Stimulated activated CD8-positive, alpha-beta memory T cell treated with anti-CD3 and anti-CD28 coated beads, Interleukin-15, amount 100 ng/mL, for 48 hours (primary cell): ENCODE data around the gene UBB.

Experiments used
- DNase-seq, 2 donors: peaks; one replicate each; pipeline ENCODE4 v3.0.0-alpha.2; 2020; ENCODE audit warnings: low read depth in 2 of 2

The UBB gene

GRCh38 chr17:16380640-16381495, at the start of gene UBB:
UBB (plus strand) TSS chr17:16381091; CDS start chr17:16381908, 817 bp downstream.
- peak; percentile 91 to 94 for DNase-seq

- no peak for DNase-seq
Observed at GRCh38 chr17:16338391-16338790, 42.5 kb upstream of the UBB start.

DNA sequence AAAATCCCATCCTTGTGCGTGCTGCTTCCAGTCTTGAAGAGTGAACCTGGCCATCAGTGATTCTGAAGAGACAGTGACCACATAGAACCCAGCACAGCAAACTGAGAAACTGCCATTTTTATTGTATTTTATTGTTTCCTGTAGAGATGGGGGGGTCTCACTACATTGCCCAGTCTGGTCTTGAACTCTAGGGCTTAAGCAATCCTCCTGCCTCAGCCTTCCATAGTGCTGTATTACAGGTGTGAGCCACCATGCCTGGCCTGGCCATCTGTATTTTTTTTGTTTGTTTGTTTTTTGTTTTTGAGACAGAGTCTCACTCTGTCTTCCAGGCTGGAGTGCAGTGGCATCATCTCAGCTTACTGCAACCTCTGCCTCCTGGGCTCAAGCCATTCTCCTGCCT, 41.5 kb upstream of the UBB start:
- no peak for DNase-seq

DNA sequence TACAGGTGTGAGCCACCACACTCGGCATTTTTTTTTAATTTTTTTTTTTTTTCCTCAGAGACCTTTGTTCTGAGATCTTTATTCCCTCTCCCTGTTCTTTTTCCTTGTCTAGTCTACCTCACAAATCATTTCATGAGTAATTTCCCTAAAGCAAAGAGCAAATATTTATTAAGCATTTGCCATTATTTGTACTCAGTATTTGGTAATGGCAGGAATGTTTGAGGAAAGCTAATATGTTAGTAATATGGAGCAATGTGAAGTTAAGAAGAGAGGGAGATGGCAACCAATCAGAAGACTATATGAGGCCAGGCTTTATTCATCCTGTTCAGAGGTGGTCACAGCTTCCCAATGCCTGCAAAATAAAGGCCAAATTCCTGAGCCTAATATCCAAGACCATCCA, 40.9 kb upstream of the UBB start:
- DNase-seq: no peak

DNA sequence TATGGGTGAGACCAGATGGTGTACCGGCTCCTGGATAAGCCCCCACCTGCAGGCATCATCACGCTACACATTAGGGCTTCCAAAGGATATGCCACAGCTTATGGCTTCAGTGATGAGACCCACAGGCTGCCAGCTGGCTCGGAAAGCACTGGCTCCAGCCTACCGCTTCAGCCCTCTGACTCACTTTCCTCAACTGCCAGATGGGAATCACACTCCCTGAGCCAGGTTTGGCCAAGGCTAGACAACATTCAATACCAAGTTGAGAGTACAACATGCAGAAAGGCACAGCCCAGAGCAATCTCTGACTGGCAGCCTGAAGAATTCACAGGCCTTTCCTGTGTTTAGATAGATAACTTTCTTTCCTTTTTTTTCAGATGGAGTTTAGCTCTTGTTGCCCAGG, 37.9 kb upstream of the UBB start:
- no peak for DNase-seq

DNA sequence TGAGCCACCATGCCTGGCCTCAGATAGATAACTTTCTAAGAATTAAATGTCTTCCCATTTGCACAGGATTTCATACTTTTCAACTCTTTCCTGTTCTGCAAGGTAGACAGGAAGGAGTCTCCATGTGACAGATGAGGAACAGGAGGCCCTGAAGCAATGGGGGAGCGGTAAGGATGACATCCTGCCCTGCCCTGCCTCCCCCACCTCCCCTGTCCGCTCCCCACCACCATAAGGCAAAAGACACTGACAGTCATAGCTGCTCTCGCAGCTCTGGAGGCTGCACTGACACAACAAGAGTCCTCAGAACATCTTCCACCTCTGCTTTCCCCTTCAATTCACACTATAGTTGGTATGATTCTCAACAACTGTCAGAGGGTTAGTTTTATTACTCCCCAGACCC, 37.3 kb upstream of the UBB start:
- no peak for DNase-seq

DNA sequence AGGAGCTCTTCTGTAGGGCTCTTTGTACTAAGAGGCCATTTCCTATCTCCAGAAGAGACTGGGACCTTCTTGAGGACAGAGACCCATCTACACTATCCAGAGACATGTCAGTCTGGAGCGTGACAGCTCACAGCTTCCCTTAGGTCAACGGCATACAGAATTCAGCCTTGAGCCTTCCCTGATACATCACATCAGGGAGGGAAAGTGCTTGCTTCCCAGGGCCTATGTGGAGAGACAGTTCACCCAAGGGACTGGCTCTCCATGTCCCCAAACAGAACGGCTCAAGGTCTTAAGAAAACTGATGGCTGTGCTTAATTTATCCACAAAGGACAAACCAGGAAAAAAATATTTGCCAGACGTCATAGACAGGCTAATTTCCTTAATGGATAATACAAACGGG, 35.3 kb upstream of the UBB start:
- no peak for DNase-seq

GRCh38 chr17:16346721-16347271, 34.1 kb upstream of the UBB start:
- no peak for DNase-seq

- DNase-seq: no peak
Observed at GRCh38 chr17:16348586-16348985, 32.3 kb upstream of the UBB start.

DNA sequence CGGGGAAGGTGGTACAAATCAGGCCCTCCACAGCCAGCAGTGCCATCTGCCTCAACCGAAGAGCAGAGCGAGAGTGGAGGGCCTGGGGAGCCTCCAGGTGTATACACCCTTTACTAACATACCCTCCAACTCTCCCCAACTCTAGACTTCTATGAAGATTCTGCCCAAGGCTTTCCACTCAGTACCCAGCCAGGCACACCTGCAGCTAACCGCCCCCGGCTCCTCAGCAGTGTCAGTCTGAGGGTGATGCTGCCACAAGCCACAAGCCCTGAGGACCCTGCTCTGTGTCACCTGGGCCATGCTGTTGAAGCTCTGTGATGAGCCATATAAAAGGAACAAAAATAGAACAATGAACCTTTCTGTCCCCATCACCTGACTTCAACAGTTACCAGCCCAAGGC, 31.5 kb upstream of the UBB start:
- peak in 1 of 2 donors; percentile 7 for DNase-seq

GRCh38 chr17:16351831-16352230, 29.1 kb upstream of the UBB start:
- no peak for DNase-seq

- peak in 1 of 2 donors; percentile 8 for DNase-seq
Observed at GRCh38 chr17:16352303-16352666, 28.6 kb upstream of the UBB start.

DNA sequence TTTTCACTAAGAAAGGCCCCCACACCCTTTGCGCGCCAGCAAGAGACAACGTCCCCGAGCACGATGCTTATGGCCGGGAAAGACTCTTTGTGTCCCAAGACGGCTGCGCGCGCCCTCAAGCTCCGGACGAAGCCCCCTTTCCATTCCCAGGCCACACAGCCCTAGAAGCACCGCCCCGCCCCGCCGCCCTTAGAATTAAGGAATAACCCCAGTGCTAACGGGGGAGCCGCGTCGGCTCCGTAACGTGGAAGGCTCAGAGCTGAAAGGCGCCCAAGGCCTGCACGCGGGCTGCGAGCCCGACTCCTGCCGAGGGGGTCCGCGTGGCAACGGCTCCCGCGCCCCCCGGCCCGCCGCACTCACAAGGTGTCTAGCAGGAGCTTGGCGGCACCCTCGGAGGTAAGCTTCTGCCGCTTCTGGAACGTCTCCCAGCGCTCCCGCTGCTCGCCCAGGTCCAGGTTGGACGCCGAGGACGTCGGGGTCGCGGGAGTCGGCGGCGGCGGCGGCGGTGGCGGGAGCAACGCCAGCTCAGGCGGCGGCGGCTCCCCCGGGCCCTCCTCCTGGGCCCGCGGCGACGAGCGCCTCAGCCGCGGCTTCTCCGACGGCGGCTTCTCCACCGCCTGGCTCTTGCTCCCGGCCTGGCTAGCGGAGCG, 28.1 kb upstream of the UBB start:
- peak in 1 of 2 donors; percentile 4 for DNase-seq

GRCh38 chr17:16353317-16354174, 27.3 kb upstream of the UBB start, which contains the start of gene CENPV:
CENPV (minus strand) TSS chr17:16353469; CDS start chr17:16353436, 33 bp downstream.
- peak; percentile 44 to 53 for DNase-seq

DNA sequence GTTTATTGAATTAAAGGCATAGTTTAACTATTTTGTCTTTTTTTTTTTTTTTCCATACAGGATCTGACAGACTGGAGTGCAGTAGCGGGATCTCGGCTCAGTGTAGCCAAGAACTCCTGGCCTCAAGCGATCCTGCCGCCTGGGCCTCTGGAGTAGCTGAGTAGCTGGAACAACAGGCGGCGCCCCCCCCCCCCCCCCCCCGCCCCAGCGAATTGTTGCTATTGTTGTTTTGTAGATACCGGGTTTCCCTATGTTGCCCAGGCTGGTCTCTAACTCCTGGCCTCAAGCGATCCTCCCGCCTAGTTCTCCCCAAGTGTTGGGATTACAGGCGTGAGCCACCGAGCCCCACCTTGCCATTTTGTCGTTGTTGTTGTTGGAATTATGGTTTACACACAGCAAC, 26.3 kb upstream of the UBB start:
- no peak for DNase-seq

- no peak for DNase-seq
Observed at GRCh38 chr17:16358394-16358793, 22.5 kb upstream of the UBB start.

DNA sequence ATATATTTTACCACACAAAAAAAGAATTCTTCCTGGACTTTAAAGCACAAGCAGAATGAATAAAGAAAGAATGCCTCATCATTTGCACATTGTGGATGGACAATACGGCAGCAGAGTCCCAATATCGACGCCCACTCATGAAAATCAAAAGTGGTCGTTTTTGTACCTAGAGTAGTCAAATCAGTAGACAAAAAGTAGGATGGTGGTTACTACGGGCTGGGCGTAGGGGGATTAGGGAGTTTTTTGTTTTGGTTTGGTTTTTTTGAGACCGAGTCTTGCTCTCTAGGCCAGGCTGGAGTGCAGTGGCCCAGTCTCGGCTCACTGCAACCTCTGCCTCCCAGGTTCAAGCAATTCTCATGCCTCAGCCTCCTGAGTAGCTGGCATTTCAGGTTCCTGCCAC, 19.0 kb upstream of the UBB start:
- DNase-seq: no peak

DNA sequence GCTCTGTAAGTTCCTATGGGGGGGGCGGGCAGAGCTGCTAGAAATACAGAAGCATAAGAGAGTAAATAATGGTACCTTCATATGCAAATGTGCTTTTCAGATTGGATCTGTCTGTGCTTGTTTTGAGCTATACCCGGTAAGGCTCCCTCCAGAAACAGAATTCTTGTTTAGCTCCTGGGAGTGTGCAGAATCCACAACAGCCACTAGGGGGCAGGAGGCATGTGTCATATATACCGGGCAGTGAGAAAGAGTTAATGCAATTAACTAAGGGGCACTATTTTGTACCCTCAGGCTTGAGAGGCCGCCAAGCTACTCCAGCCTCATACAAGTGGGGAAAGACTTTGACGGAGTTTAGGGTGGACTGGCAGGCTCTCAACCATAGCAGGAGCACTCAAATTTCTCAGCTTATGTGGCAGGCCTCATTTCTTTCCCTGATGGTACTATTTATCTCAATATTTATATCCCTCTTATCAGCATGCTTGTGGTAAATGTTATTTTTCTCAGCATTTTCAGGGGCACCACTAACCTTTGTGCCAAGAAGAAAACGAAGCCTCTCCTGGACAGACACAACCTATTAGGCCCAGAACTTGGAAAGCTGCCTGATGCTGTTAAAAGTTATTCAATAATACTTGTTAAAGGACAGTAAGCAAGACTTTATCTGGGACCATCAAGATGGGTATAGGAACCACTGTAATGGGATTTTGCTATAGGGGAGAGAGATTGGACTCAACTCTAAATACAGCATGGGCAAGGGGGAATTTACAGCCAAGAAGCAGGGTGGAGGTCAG, 16.9 kb upstream of the UBB start:
- DNase-seq: peak; percentile 45 to 56

GRCh38 chr17:16364625-16365024, 16.3 kb upstream of the UBB start:
- no peak for DNase-seq

DNA sequence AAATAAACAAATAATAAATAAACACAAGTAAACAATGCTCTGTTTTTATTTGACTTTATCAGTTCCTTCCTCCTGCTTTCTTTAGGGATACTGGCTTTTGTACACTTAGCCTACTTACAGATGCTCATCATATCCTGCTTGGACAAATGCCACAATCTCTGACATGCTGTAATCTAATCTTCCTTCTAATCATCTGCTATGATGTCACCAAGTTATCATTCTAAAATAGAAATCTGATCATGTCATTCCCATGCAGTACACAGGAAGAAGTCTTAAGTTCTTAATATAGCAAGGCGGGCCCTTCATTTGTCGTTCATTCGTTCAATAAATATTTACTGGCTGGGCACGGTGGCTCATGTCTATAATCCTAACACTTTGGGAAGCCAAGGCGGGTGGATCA, 9.1 kb upstream of the UBB start:
- no peak for DNase-seq
